Muscle layer of colon (tissue), 2 donors: ENCODE data around the gene TERB2.
"Not testable (repeated sequence)": the region's sequence is repeated elsewhere in the genome, so short reads cannot be mapped to it uniquely, and the experiment has no call there.

Source experiments
- H3K27ac ChIP-seq: one replicate; pipeline ENCODE4 v1.7.0; 2013; ENCODE audit warnings: low read depth, mild to moderate bottlenecking, low read length, moderate library complexity
- H3K27me3 ChIP-seq, 2 donors: one replicate each; pipeline ENCODE4 v1.7.0; 2013; ENCODE audit warnings: low read length in 2 of 2, mild to moderate bottlenecking in 2 of 2; ENCODE audit not compliant: insufficient read depth in 2 of 2, control insufficient read depth in 1 of 2
- H3K36me3 ChIP-seq: one replicate; pipeline ENCODE4 v1.7.0; 2013; ENCODE audit warnings: mild to moderate bottlenecking, low read length; ENCODE audit not compliant: insufficient read depth
- H3K4me1 ChIP-seq: one replicate; pipeline ENCODE4 v1.7.0; 2013; ENCODE audit warnings: mild to moderate bottlenecking, low read length; ENCODE audit not compliant: insufficient read depth
- H3K4me3 ChIP-seq, 2 donors: one replicate each; pipeline ENCODE4 v1.7.0; 2013; ENCODE audit warnings: low read length in 2 of 2, low read depth in 1 of 2, mild to moderate bottlenecking in 1 of 2, moderate library complexity in 1 of 2
- H3K9ac ChIP-seq: one replicate; pipeline ENCODE4 v1.7.0; 2013; ENCODE audit warnings: low read length
- H3K9me3 ChIP-seq: one replicate; pipeline ENCODE4 v1.7.0; 2013; ENCODE audit warnings: mild to moderate bottlenecking, low read length
- donor health status: abdominal sarcoma.
- donor health status: Adenocarcinoma of cecum.

The TERB2 gene

GRCh38 chr15:44956388-44956787 lies at the start of gene TERB2:
Gene TERB2 (plus strand): TSS chr15:44956687. CDS start chr15:44956719, 32 bp downstream.
- no peak within 1 kb of the TSS for H3K27ac ChIP-seq
- no peaks in the 10 kb centered on the region for H3K4me1 ChIP-seq
- no peaks in the 10 kb centered on the region for H3K27me3 ChIP-seq
- H3K4me3 ChIP-seq: no peak within 1 kb of the TSS
- H3K9me3 ChIP-seq: no peaks in the 10 kb centered on the region
- H3K9ac ChIP-seq: no peak within 1 kb of the TSS
- H3K36me3 ChIP-seq: no peaks in the 10 kb centered on the region

- Histone ChIP-seq H3K9ac (no peak overlapping the region), H3K27ac (no peak overlapping the region), H3K36me3 (no peaks in the 10 kb centered on the region), H3K4me3 (no peak overlapping the region), H3K9me3 (no peaks in the 10 kb centered on the region), H3K4me1 (no peaks in the 10 kb centered on the region), H3K27me3 (no peaks in the 10 kb centered on the region)
Measured at GRCh38 chr15:44909423-44909822, 47.1 kb upstream of the TERB2 start.

GRCh38 chr15:44910981-44911625 lies 45.4 kb upstream of the TERB2 start:
- no peak overlapping the region for H3K9ac ChIP-seq
- H3K4me3 ChIP-seq: no peak overlapping the region
- H3K27me3 ChIP-seq: no peaks in the 10 kb centered on the region
- no peaks in the 10 kb centered on the region for H3K4me1 ChIP-seq
- H3K36me3 ChIP-seq: no peaks in the 10 kb centered on the region
- H3K9me3 ChIP-seq: no peaks in the 10 kb centered on the region
- no peak overlapping the region for H3K27ac ChIP-seq

GRCh38 chr15:44912186-44912585 lies 44.3 kb upstream of the TERB2 start:
- not testable (repeated sequence) for H3K9me3 ChIP-seq, H3K36me3 ChIP-seq, H3K27ac ChIP-seq, H3K9ac ChIP-seq, H3K27me3 ChIP-seq, H3K4me3 ChIP-seq, H3K4me1 ChIP-seq

- not testable (repeated sequence) for H3K9me3 ChIP-seq, H3K4me1 ChIP-seq, H3K4me3 ChIP-seq, H3K9ac ChIP-seq, H3K27me3 ChIP-seq, H3K27ac ChIP-seq, H3K36me3 ChIP-seq
Measured at GRCh38 chr15:44912974-44913448, 43.5 kb upstream of the TERB2 start.

- no peak overlapping the region for H3K9ac ChIP-seq
- no peaks in the 10 kb centered on the region for H3K9me3 ChIP-seq
- no peak overlapping the region for H3K27ac ChIP-seq
- H3K27me3 ChIP-seq: no peaks in the 10 kb centered on the region
- no peaks in the 10 kb centered on the region for H3K4me1 ChIP-seq
- no peaks in the 10 kb centered on the region for H3K36me3 ChIP-seq
- no peak overlapping the region for H3K4me3 ChIP-seq
Measured at GRCh38 chr15:44918136-44918535, 38.4 kb upstream of the TERB2 start.

GRCh38 chr15:44928658-44929057 lies 27.8 kb upstream of the TERB2 start:
- not testable (repeated sequence) for H3K27ac ChIP-seq, H3K27me3 ChIP-seq, H3K9ac ChIP-seq, H3K36me3 ChIP-seq, H3K4me3 ChIP-seq, H3K9me3 ChIP-seq, H3K4me1 ChIP-seq

- not testable (repeated sequence) for H3K9me3 ChIP-seq, H3K4me3 ChIP-seq, H3K4me1 ChIP-seq, H3K27me3 ChIP-seq, H3K36me3 ChIP-seq, H3K9ac ChIP-seq, H3K27ac ChIP-seq
Measured at GRCh38 chr15:44930283-44930682, 26.2 kb upstream of the TERB2 start.

- H3K9ac ChIP-seq, H3K27ac ChIP-seq, H3K36me3 ChIP-seq, H3K4me1 ChIP-seq, H3K9me3 ChIP-seq, H3K4me3 ChIP-seq, H3K27me3 ChIP-seq: not testable (repeated sequence)
Measured at GRCh38 chr15:44958302-44958701, 1.8 kb downstream of the TERB2 start.

- Histone ChIP-seq H3K4me3 (no peak overlapping the region), H3K27ac (no peak overlapping the region), H3K27me3 (no peaks in the 10 kb centered on the region), H3K9ac (no peak overlapping the region), H3K4me1 (no peaks in the 10 kb centered on the region), H3K36me3 (no peaks in the 10 kb centered on the region), H3K9me3 (no peaks in the 10 kb centered on the region)
Measured at GRCh38 chr15:44968475-44968874, 12.0 kb downstream of the TERB2 start.

GRCh38 chr15:44971036-44971435 lies 14.5 kb downstream of the TERB2 start:
- H3K9me3 ChIP-seq: no peaks in the 10 kb centered on the region
- no peak overlapping the region for H3K27ac ChIP-seq
- no peaks in the 10 kb centered on the region for H3K4me1 ChIP-seq
- H3K9ac ChIP-seq: no peak overlapping the region
- H3K27me3 ChIP-seq: no peaks in the 10 kb centered on the region
- H3K36me3 ChIP-seq: no peaks in the 10 kb centered on the region
- no peak overlapping the region for H3K4me3 ChIP-seq

GRCh38 chr15:44976183-44976582 lies 19.7 kb downstream of the TERB2 start:
- H3K9ac ChIP-seq, H3K27me3 ChIP-seq, H3K27ac ChIP-seq, H3K4me1 ChIP-seq, H3K9me3 ChIP-seq, H3K4me3 ChIP-seq, H3K36me3 ChIP-seq: not testable (repeated sequence)
